ENCODE measurements around the gene GFI1. TPM values are rescaled to one million over a fixed set of nuclear protein-coding genes. Genes with fewer than 3 reads are reported as not detected.
"Not testable (repeated sequence)": the region's sequence is repeated elsewhere in the genome, so short reads cannot be mapped to it uniquely, and the experiment has no call there.

GFI1 gene
- polyA plus RNA-seq (2012; ENCODE audit: missing spikeins): 2.8 TPM

GRCh38 chr1:92486251-92487077, at the start of gene GFI1:
Gene GFI1, minus strand, starts transcription at chr1:92486925. Its CDS starts 3,438 bp downstream, at chr1:92483487.
- TF ChIP-seq TAF1 (IDR thresholded peaks at IDR 0.05; ENCODE audit: borderline replicate concordance, low read depth, low read length): no peak
- TF ChIP-seq POLR2AphosphoS5 (IDR thresholded peaks at IDR 0.05; ENCODE audit: low read depth, low read length): no peak
- TF ChIP-seq POLR2A (IDR thresholded peaks at IDR 0.05; ENCODE audit: low read depth, low read length): no peak
- peak; percentile 28 for DNase-seq (ENCODE audit: insufficient read length)
- FAIRE-seq: peak; percentile 90

- DNase-seq (ENCODE audit: insufficient read length); FAIRE-seq: not testable (repeated sequence)
These were observed 45.6 kb upstream of the GFI1 start for GRCh38 chr1:92532371-92532770.

GRCh38 chr1:92531939-92532338, 45.2 kb upstream of the GFI1 start:
- not testable (repeated sequence) for DNase-seq (ENCODE audit: insufficient read length); FAIRE-seq

GRCh38 chr1:92527670-92528069, 40.9 kb upstream of the GFI1 start:
- FAIRE-seq (no peak), DNase-seq (ENCODE audit: insufficient read length) (no peak)
- TF ChIP-seq TAF1 (IDR thresholded peaks at IDR 0.05; ENCODE audit: borderline replicate concordance, low read depth, low read length): no peak
- TF ChIP-seq POLR2A (IDR thresholded peaks at IDR 0.05; ENCODE audit: low read depth, low read length): no peak
- no peak for TF ChIP-seq POLR2AphosphoS5 (IDR thresholded peaks at IDR 0.05; ENCODE audit: low read depth, low read length)

GRCh38 chr1:92524944-92525590, 38.3 kb upstream of the GFI1 start:
- not testable (repeated sequence) for DNase-seq (ENCODE audit: insufficient read length); FAIRE-seq

- TF ChIP-seq TAF1 (IDR thresholded peaks at IDR 0.05; ENCODE audit: borderline replicate concordance, low read depth, low read length) (no peak), POLR2AphosphoS5 (IDR thresholded peaks at IDR 0.05; ENCODE audit: low read depth, low read length) (no peak), POLR2A (IDR thresholded peaks at IDR 0.05; ENCODE audit: low read depth, low read length) (no peak)
- DNase-seq (ENCODE audit: insufficient read length) (no peak), FAIRE-seq (no peak)
These were observed 32.3 kb upstream of the GFI1 start for GRCh38 chr1:92519043-92519442.

- no peak for TF ChIP-seq POLR2AphosphoS5 (IDR thresholded peaks at IDR 0.05; ENCODE audit: low read depth, low read length)
- no peak for TF ChIP-seq TAF1 (IDR thresholded peaks at IDR 0.05; ENCODE audit: borderline replicate concordance, low read depth, low read length)
- no peak for TF ChIP-seq POLR2A (IDR thresholded peaks at IDR 0.05; ENCODE audit: low read depth, low read length)
- FAIRE-seq: no peak
- DNase-seq (ENCODE audit: insufficient read length): no peak
These were observed 29.8 kb upstream of the GFI1 start for GRCh38 chr1:92516574-92516973.

GRCh38 chr1:92515796-92516201, 29.1 kb upstream of the GFI1 start:
- DNase-seq (ENCODE audit: insufficient read length): no peak
- no peak for TF ChIP-seq TAF1 (IDR thresholded peaks at IDR 0.05; ENCODE audit: borderline replicate concordance, low read depth, low read length)
- FAIRE-seq: no peak

GRCh38 chr1:92511541-92511940, 24.8 kb upstream of the GFI1 start:
- peak; percentile 17 for FAIRE-seq

GRCh38 chr1:92509619-92510018, 22.9 kb upstream of the GFI1 start:
- DNase-seq (ENCODE audit: insufficient read length): no peak
- TF ChIP-seq POLR2A (IDR thresholded peaks at IDR 0.05; ENCODE audit: low read depth, low read length) (no peak), TAF1 (IDR thresholded peaks at IDR 0.05; ENCODE audit: borderline replicate concordance, low read depth, low read length) (no peak), POLR2AphosphoS5 (IDR thresholded peaks at IDR 0.05; ENCODE audit: low read depth, low read length) (no peak)
- no peak for FAIRE-seq

More at GRCh38 chr1:92511541-92511940, 24.8 kb upstream of the GFI1 start:
- DNase-seq (ENCODE audit: insufficient read length): no peak
- TF ChIP-seq POLR2A (IDR thresholded peaks at IDR 0.05; ENCODE audit: low read depth, low read length) (no peak), TAF1 (IDR thresholded peaks at IDR 0.05; ENCODE audit: borderline replicate concordance, low read depth, low read length) (no peak), POLR2AphosphoS5 (IDR thresholded peaks at IDR 0.05; ENCODE audit: low read depth, low read length) (no peak)

- DNase-seq (ENCODE audit: insufficient read length) (no peak), FAIRE-seq (peak; percentile 33)
- no peak for TF ChIP-seq TAF1 (IDR thresholded peaks at IDR 0.05; ENCODE audit: borderline replicate concordance, low read depth, low read length)
- TF ChIP-seq POLR2AphosphoS5 (IDR thresholded peaks at IDR 0.05; ENCODE audit: low read depth, low read length): no peak
- no peak for TF ChIP-seq POLR2A (IDR thresholded peaks at IDR 0.05; ENCODE audit: low read depth, low read length)
These were observed 18.4 kb upstream of the GFI1 start for GRCh38 chr1:92505015-92505692.

Data from GM12892 (cell line).